Right lung (tissue), 10 donors: ENCODE data around the gene ZNF512B. TPM values are rescaled to one million over a fixed set of nuclear protein-coding genes. Genes with fewer than 3 reads are reported as not detected.
"Not testable (repeated sequence)": the region's sequence is repeated elsewhere in the genome, so short reads cannot be mapped to it uniquely, and the experiment has no call there.

Source experiments
- DNase-seq, 2 donors: peaks; one replicate each; pipeline ENCODE4 v3.0.0-alpha.2; 2013
- long read RNA-seq, 8 donors: transcript quantifications; one replicate each; lab custom pipeline, GENCODE V29; 2026
- polyA plus RNA-seq, 5 donors: library from polyadenylated mRNA; unstranded; fragments of 120-200 nt; gene quantifications; one replicate each; pipeline versions ENCODE4 v1.2.1 to v1.2.3, GENCODE V29; 2013; ENCODE audit warnings: inconsistent platforms in 1 of 5, low replicate concordance in 1 of 5; ENCODE audit not compliant: insufficient read length in 5 of 5, insufficient read depth in 1 of 5

Gene ZNF512B, protein sequence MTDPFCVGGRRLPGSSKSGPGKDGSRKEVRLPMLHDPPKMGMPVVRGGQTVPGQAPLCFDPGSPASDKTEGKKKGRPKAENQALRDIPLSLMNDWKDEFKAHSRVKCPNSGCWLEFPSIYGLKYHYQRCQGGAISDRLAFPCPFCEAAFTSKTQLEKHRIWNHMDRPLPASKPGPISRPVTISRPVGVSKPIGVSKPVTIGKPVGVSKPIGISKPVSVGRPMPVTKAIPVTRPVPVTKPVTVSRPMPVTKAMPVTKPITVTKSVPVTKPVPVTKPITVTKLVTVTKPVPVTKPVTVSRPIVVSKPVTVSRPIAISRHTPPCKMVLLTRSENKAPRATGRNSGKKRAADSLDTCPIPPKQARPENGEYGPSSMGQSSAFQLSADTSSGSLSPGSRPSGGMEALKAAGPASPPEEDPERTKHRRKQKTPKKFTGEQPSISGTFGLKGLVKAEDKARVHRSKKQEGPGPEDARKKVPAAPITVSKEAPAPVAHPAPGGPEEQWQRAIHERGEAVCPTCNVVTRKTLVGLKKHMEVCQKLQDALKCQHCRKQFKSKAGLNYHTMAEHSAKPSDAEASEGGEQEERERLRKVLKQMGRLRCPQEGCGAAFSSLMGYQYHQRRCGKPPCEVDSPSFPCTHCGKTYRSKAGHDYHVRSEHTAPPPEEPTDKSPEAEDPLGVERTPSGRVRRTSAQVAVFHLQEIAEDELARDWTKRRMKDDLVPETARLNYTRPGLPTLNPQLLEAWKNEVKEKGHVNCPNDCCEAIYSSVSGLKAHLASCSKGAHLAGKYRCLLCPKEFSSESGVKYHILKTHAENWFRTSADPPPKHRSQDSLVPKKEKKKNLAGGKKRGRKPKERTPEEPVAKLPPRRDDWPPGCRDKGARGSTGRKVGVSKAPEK
- 10 to 100 TPM; 19.5 to 36.5 (median 26.2) TPM for polyA plus RNA-seq
- long read RNA-seq, donor 1, partial matches to known transcripts: 6 of 6 reads
- long read RNA-seq, donor 1, other reads (novel, unspliced or antisense): 0 of 6 reads
- long read RNA-seq, donor 2: 0 reads
- long read RNA-seq, donor 3: 0 reads
- long read RNA-seq, donor 4, full-length matches to known transcripts: 2 of 2 reads
- long read RNA-seq, donor 4, partial matches to known transcripts: 0 of 2 reads
- long read RNA-seq, donor 4, other reads (novel, unspliced or antisense): 0 of 2 reads
- long read RNA-seq, donor 5, partial matches to known transcripts: 8 of 8 reads
- long read RNA-seq, donor 5, other reads (novel, unspliced or antisense): 0 of 8 reads
- long read RNA-seq, donor 6, full-length matches to known transcripts: 1 of 1 reads
- long read RNA-seq, donor 6, partial matches to known transcripts: 0 of 1 reads
- long read RNA-seq, donor 6, other reads (novel, unspliced or antisense): 0 of 1 reads
- long read RNA-seq, donor 7, full-length matches to known transcripts: 1 of 31 reads
- long read RNA-seq, donor 7, partial matches to known transcripts: 30 of 31 reads
- long read RNA-seq, donor 7, other reads (novel, unspliced or antisense): 0 of 31 reads
- long read RNA-seq, donor 8: 0 reads

DNA sequence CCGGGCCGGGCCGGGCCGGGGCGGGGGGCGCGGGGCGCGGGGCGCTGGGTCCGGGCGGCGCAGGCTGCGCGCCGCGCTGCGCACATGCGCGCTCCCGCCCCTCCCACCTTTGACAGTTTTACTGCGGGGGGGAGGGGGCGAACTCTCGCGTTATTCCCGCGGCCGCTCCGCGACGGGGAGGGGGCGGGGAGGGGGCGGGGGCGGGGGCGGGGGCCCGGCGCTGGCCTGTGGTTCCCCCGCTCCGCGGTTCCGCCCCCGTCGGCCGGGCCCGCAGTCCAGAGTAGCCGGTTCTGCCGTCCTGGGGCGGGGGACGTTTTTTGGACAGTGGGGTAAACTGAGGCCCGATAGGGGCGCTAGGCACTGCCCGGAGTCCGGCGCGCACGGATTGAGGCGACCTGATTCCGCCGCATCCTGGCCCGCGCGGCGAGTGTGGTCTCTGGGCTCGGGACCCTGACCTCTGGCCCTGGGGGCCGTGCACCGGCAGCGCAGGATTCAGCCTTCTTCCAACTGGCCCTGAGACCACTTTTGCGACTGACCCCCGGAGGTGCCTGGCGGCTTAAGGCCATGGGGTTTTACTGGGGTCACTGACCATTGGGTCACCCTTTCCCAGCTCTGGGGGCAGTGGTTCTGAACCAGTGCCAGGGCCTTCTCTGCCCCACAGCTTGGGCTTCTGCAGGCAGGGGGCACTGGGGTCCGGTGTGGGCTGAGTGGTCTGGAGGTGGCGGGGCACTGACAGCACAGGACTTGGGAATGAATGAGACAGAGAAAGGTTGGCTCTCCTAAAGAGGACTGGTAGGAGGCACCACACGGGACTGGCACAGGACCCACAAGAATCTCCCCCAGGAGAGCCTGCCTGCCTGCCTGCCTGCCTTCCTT is at the start of gene ZNF512B:
Gene ZNF512B, minus strand, starts transcription at position 93 of the 876 bp plus-strand sequence. CDS start 1,980 bp downstream, outside the sequence.
- DNase-seq: peak in 1 of 2 donors; percentile 78

DNA sequence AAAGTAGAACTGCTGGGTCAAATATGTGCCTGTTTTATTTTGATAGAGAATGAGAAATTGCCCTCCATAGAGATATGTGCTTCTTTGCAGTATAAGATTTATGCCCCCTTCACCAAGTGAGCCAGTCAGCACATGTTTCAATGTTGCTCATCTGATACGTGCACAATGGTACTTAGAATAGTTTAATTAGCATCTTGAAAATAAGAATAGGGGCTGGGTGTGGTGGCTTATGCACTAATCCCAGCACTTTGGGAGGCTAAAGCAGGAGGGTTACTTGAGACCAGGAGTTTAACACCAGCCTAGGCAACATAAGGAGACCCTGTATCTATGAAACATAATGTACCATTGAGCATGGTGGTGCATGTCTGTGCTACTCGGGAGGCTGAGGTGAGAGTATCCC is 45.9 kb upstream of the ZNF512B start:
- DNase-seq: no peak

DNA sequence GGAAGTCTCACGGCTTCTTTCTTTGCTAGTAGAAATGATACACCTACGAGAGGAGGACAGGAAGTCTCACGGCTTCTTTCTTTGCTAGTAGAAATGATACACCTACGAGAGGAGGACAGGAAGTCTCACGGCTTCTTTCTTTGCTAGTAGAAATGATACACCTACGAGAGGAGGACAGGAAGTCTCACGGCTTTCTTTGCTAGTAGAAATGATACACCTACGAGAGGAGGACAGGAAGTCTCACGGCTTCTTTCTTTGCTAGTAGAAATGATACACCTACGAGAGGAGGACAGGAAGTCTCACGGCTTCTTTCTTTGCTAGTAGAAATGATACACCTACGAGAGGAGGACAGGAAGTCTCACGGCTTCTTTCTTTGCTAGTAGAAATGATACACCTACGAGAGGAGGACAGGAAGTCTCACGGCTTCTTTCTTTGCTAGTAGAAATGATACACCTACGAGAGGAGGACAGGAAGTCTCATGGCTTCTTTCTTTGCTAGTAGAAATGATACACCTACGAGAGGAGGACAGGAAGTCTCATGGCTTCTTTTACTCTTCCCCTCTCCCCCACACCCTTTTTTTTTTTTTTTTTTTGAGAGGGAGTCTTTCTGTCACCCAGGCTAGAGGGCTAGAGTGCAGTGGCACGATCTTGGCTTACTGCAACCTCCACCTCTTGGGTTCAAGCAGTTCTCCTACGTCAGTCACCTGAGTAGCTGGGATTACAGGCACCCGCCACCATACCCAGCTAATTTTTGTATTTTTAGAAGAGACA is 42.8 kb upstream of the ZNF512B start:
- DNase-seq: not testable (repeated sequence)

DNA sequence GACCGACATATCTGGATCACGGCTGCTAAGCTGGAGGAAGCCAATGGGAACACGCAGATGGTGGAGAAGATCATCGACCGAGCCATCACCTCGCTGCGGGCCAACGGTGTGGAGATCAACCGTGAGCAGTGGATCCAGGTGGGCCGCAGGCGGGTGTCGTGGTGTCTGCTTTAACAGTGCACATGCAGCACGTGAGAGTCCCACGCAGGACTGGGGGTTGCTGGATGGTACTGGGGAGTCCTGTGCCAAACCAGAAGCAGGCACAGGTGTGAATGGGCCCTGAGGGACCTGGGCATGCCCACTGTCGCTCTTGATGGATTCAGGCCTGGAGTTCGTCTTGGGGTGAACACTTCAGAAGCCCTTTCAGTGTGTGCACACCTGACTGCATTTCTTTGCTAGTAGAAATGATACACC is 41.6 kb upstream of the ZNF512B start:
- DNase-seq: no peak

DNA sequence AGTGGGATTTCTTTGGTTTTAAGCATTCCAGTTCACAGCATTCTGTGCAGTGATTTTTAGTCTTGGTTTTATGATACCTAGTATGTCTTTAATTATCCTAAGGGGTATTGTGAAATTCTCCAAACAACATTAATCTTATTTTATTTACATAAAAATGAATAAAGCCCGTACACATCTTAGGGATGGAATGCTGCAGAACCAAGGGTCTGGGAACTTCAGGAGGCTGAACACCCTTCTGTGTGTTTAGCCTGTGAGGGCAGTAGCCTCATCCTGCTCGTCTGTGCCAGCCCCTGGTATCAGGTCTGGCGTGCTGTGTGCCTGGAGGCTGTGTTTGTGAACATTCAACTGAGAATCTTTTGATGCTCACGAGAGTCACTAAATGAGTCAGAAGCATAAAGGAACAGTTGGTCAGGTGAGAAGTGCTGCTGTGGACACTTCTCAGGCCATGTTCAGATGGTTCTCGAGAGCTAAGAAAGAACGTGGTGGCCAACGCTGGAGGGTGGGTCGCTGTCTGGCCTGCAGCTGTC is 41.0 kb upstream of the ZNF512B start:
- DNase-seq: no peak

DNA sequence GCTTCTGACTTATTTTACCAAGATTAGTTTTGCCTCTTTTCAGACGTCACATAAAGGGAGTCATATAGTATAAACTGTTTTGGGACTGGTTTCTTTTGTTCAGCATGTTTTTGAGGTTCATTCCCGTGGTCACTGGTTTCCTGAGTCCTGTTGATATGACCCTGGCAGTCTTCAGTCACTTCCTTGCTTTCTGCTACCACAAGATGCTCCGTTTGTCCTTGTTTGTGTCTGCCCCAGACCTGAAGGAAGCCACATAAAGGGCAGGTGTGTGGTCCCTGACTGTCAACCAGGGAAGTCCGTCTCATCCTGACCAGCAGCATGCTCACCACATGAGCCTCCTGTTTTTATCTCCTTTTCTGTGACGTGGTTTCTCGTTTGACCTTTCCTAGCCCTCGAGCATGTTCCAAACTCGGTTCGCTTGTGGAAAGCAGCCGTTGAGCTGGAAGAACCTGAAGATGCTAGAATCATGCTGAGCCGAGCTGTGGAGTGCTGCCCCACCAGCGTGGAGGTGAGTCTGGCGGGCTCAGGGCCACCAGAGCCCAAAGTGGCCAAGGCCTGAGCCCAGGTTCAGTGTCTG is 40.2 kb upstream of the ZNF512B start:
- no peak for DNase-seq

DNA sequence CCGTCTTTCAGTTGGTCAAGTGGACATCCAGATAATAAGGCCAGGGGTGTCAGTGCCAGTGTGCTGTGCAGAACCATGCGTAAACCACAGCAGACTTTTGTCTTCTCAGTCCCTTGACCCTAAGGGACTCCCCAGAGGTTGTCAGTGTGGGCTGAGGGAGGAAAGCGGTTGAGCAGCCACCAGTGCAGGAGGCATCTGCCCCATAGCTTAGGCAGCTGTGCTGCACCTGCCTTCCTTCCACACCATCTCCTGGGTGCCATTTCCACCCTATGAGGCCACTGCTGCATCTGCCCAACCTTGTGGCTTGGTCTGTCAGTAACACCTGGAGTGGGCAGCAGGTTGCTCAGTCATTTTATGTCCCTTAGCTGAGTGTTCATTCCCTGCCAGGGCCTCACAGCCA is 37.2 kb upstream of the ZNF512B start:
- no peak for DNase-seq

DNA sequence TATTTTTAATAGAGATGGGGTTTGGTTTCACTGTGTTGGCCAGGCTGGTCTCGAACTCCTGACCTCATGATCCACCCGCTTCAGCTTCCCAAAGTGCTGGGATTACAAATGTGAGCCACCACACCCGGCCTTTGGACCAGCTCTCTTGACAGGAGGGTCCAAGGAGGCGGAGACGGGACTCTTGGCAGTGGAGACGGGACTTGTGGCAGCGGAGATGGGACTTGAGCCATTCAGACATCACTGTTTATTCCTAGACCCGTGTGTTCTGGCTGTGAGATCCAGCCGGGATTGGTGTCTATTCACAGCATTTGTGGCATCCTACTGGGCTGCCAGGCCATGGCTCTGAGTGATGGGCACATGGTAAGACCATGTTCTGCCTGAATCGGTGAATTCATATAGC is 36.8 kb upstream of the ZNF512B start:
- no peak for DNase-seq

DNA sequence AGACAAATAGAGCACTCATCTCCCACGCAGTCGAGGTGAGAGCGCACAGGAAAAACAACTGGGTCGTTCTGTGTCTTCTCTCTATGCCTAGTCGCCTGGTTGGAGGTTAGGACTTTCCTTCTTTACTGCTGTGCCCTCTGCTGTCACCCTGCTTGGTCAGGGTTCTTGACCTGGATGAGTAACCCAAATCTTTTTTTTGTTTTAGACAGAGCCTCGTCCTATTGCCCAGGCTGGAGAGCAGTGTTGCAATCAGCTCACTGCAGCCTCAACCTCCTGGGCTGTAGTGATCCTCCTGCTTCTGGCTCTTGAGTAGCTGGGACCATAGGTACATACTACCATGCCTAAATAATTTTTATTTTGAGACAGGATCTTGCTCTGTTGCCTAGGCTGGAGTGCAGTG is 35.7 kb upstream of the ZNF512B start:
- no peak for DNase-seq

DNA sequence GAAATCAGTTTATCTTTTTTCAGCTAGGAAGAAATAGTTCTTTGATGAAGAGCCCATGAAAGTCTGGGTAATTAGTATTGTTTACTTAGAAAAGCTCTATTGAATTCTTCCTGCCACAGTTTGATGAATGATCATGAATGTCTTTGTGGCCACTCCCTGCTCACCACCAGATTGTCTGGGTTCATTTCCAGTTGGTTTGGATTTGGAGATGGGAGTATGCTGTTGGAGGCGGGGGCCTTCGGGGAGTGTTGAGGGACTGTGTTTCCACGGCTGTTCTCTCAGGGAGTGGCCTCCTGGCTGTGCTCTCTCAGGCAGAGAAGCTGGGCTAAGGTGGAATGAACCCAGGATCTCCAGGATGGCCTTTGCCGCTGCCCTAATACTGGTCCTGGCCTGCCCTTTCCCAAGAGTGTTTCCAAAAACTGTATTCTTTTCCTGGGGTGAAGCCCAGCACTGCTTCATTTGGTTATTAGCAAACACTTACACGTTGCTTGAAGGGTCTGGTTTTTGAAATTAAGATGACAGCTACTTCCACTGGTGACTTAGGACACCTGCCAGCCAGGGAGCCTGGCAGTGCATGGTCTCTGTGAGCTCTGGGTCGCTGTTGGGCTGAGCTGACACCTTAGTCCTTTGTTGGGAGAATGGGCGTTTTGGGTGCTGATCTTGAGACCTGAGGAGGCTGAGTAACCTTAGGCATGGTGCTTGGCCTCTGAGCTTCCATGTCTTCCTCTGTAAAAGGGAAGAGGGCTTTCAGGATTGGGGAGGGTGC is 34.4 kb upstream of the ZNF512B start:
- DNase-seq: no peak

DNA sequence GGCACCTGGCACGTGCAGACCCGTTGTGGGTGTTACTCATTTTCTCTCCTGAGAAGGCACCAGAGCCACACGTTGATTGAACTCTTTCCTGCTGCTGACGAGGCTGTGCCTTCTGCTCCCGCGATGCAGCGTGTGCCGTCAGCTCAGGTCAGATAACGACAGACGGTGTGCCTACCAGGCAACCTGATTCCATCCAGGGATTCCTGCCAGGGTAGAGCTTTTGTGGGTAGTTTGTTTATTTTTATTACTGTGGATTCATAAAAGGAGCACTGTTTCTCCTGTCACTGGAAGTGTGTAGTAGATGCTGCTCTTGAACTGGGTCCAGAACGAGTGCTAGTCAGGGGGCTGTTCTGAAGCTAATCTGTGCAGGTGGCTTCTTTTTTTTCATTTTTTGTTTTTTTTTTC is 31.9 kb upstream of the ZNF512B start:
- no peak for DNase-seq

DNA sequence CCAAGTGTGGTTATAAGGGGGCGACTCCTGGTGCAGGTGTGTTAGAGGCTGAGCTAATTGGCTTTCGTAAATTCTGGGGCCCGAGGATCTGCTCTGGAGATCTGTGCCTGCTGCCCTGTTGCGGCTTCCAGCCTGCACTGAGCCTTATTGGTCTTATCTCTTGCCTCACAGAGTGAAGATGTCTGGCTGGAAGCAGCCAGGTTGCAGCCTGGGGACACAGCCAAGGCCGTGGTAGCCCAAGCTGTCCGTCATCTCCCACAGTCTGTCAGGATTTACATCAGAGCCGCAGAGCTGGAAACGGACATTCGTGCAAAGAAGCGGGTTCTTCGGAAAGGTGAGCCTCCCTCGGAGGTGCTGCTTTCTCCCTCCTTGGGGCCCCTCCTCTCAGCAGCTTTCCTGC is 31.2 kb upstream of the ZNF512B start:
- no peak for DNase-seq

DNA sequence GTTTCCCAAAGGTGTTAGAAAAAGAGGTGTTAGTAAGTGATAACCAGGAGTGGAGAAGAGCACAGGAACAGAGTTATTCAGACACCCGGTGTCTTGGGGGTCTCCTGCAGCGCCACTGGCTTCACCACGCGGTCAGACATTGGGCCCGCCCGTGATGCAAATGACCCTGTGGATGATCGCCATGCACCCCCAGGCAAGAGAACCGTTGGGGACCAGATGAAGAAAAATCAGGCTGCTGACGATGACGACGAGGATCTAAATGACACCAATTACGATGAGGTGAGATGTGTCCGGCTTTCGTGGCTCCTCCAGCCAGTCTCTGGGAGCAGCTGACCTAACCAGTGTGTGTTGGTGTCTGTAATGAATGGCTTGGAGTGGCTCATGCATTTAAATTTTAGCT is 13.2 kb upstream of the ZNF512B start:
- no peak for DNase-seq

DNA sequence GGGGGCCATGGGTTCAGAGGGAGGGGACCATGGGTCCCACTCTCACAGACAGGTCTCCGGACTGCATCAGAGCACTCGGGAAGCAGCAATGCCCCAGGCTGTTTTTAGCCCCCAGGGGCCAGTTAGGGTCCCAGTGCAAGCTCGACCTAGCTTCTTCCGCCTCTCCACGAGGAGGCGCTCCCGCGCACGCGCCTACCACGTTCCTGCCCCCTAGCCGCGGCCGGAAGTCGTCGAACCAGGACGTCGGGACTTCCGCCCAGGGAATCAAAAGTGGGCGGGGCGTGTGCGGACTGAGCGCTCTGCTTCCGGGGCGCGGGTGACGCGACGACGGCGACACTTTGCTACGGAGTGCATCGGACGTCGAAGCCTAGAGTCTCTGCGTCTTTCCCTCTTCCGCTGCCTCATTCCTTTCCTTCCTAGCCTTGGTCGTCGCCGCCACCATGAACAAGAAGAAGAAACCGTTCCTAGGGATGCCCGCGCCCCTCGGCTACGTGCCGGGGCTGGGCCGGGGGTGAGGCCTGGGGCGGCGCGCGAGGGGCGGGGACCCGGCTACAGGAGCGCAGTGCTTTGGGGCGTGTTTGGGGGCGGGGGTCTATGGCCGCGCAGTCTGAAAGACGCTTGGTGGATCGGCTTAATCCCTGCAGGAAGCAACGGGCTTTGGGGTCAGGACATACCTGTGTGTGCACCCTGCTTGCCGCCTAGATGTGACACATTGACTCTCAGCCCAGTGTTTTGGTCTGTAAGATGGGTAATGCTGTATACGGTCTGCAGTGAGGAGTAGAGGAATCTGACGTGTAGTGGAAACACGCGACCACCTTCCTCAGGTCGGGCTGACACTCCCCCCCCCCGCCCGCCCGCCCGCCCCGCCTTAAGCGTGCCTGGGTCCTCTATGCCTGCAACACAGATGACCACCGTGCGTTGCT is 11.3 kb upstream of the ZNF512B start, which contains the start of gene PRPF6:
Gene PRPF6, plus strand, starts transcription at position 327 of the 923 bp plus-strand sequence. Its CDS starts 114 bp downstream, at position 441.
- DNase-seq: peak; percentile 92 to 93

DNA sequence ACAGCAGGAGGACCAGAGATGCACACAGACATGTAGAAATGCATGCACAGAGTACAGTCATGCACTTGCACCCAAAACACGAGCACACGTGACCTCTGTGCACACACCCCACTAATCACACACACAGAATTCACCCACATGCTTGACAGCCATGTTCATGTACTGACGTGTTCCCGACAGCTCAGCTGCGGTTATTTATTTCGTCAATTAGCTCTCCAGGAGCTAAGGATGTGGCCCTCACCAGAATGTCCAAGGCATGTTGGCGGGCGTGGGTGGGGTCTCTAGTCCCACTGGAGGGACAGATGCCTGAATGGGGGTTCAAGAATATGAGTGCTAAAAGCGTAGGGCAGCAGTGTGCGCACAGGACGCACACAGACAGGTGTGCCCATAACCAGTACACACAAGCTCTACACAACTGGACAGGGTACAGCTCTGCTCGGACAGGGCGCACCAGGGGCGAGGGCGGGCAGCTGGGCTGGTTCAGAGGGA is 10.6 kb upstream of the ZNF512B start:
- no peak for DNase-seq

DNA sequence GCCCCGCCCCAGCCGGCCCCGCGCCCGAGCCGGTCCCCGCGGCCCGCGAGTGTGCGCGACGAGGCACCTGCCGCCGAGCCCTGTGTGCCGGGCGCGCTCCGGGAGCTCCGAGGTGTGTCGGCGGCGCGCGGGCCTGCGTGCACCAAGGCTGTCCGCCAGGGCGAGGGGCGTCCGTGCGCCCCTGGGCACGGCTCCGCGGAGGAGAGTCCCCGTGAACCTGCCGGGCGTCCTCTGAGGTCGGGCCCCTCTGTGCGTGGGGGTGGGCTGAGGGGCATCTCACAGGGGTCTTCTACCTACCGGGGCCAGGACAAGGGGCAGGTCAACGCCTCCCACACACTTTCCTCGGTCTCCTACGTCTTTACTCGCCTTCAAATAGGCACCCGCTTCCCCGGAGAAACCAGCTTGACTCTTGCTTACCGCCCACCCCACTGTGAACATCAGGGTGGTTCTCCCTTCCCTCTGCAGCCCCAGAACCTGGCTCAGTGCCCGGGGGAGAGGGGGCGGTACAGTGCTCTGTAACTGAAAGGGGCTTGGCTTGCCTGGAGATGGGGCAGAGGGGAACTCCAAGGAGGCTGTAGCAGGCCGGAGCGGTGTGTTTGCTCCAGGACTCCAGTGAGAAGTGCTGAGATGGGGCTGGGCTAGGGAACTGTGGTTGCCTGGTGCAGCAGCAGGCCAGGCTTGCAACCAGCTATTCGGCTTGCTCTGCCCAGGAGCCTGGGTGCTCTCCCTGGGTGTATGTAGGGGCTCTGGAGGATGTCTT is 10.0 kb upstream of the ZNF512B start, which contains the start of gene SAMD10:
Gene SAMD10, minus strand, starts transcription at position 86 of the 760 bp plus-strand sequence. CDS start 175 bp downstream, outside the sequence.
- DNase-seq: peak in 1 of 2 donors; percentile 62
